GM12878 (cell line): ENCODE measurements around the gene HPCA. TPM values are rescaled to one million over a fixed set of nuclear protein-coding genes. Genes with fewer than 3 reads are reported as not detected.

ENCODE experiments used
- ATAC-seq: fragments of 200-7000 bp; cut with Tn5 transposase; 3 replicates; pipeline ENCODE4 v1.9.1; 2020; ENCODE audit warnings: mild to moderate bottlenecking, moderate library complexity
- BruUV-seq: library from RNA; stranded (reverse); fragments of 400-500 nt; replicated peaks from 2 replicates; lab custom pipeline; 2021; lab: Mats Ljungman, UMichigan
- CTCF ChIA-PET: fragments of 300-600 bp; sonication (Branson Sonifier 250); formaldehyde crosslinking; extraction: SDS; loops from one replicate; lab custom pipeline; 2021; ENCODE audit warnings: inconsistent platforms; lab: Yijun Ruan, JAX
- POLR2A ChIA-PET: fragments of 350-600 bp; formaldehyde crosslinking; extraction: SDS; loops from one replicate; lab custom pipeline; 2021; ENCODE audit warnings: inconsistent platforms; lab: Charles Lee
- RAD21 ChIA-PET: fragments of 300-600 bp; sonication (Branson Sonifier 250); formaldehyde crosslinking; loops from one replicate; lab custom pipeline; 2023; ENCODE audit warnings: antibody characterized with exemption; ENCODE audit not compliant: unreplicated experiment; lab: Charles Lee
- SMC1A ChIA-PET: fragments of 300-600 bp; sonication (Branson Sonifier 250); formaldehyde crosslinking; loops from one replicate; lab custom pipeline; 2023; ENCODE audit not compliant: unreplicated experiment, uncharacterized antibody; lab: Charles Lee
- DNase-seq: peaks from one replicate; pipeline ENCODE4 v3.0.0-alpha.2; 2011; ENCODE audit warnings: low read depth, low spot score
- FAIRE-seq: peaks from 3 replicates; lab custom pipeline; 2011; peaks lifted over from hg19 to GRCh38; lab: Jason Lieb, UNC
- H2AFZ ChIP-seq: 2 replicates; pipeline ENCODE4 v1.6.0; 2011; ENCODE audit warnings: low read depth, low read length, control low read depth; ENCODE audit not compliant: control insufficient read depth
- H3K27ac ChIP-seq: 2 replicates; pipeline ENCODE4 v1.5.1; 2011; ENCODE audit warnings: control low read depth; ENCODE audit not compliant: control insufficient read depth, insufficient read depth
- H3K27me3 ChIP-seq, 2 experiments: replicated peaks in 1 of 2; 2 replicates each; pipeline versions ENCODE4 v1.6.0 to v1.6.1; 2011; ENCODE audit warnings: low read length in 1 of 2; ENCODE audit not compliant: control insufficient read depth in 2 of 2, insufficient read depth in 2 of 2
- H3K36me3 ChIP-seq, 2 experiments: 2 replicates each; pipeline ENCODE4 v1.5.1; 2011; ENCODE audit warnings: low read length in 1 of 2; ENCODE audit not compliant: control insufficient read depth in 2 of 2, insufficient read depth in 2 of 2
- H3K4me1 ChIP-seq: 2 replicates; pipeline ENCODE4 v1.6.1; 2011; ENCODE audit warnings: mild to moderate bottlenecking, low read length, moderate library complexity, mixed read lengths; ENCODE audit not compliant: control insufficient read depth, insufficient read depth
- H3K4me2 ChIP-seq: 2 replicates; pipeline ENCODE4 v1.6.0; 2011; ENCODE audit warnings: control low read depth; ENCODE audit not compliant: control insufficient read depth, insufficient read depth
- H3K4me3 ChIP-seq: fragments of 200-600 bp; sonication (generic); 2 replicates; pipeline ENCODE4 v1.5.1; 2016
- H3K79me2 ChIP-seq: 2 replicates; pipeline ENCODE4 v1.6.0; 2011; ENCODE audit warnings: low read length; ENCODE audit not compliant: control insufficient read depth, insufficient read depth
- H3K9ac ChIP-seq: 2 replicates; pipeline ENCODE4 v1.8.0; 2011; ENCODE audit warnings: low read length, control low read depth, mixed read lengths; ENCODE audit not compliant: control insufficient read depth, insufficient read depth
- H3K9me3 ChIP-seq: replicated peaks from 3 replicates; pipeline ENCODE4 v1.5.1; 2011; ENCODE audit warnings: mild to moderate bottlenecking, low read length; ENCODE audit not compliant: control insufficient read depth, insufficient read depth
- H4K20me1 ChIP-seq: 2 replicates; pipeline ENCODE4 v1.6.0; 2011; ENCODE audit not compliant: control insufficient read depth, insufficient read depth
- CEBPB ChIP-seq, 2 experiments: fragments of 150-350 bp in 1 of 2; IDR thresholded peaks; 2 replicates each; pipeline ENCODE4 v1.6.1; 2012 to 2014; ENCODE audit warnings: low read depth in 2 of 2, low read length in 2 of 2, borderline replicate concordance in 1 of 2, inconsistent platforms in 1 of 2
- CREM ChIP-seq: IDR thresholded peaks from 2 replicates; pipeline ENCODE4 v1.6.1; 2014; ENCODE audit warnings: antibody characterized with exemption, low read depth
- FOXK2 ChIP-seq: fragments of 450-650 bp; IDR thresholded peaks from 2 replicates; pipeline ENCODE4 v1.6.1; 2017; ENCODE audit warnings: mild to moderate bottlenecking, moderate library complexity
- HCFC1 ChIP-seq: fragments of 150-350 bp; IDR thresholded peaks from 2 replicates; pipeline ENCODE4 v1.6.1; 2014; ENCODE audit warnings: low read length
- KLF5 ChIP-seq: fragments of 450-650 bp; IDR thresholded peaks from 2 replicates; pipeline ENCODE4 v1.6.1; 2014; ENCODE audit warnings: mild to moderate bottlenecking; ENCODE audit not compliant: partially characterized antibody
- NR2C1 ChIP-seq: fragments of 450-650 bp; IDR thresholded peaks from 2 replicates; pipeline ENCODE4 v1.6.1; 2017; ENCODE audit warnings: antibody characterized with exemption, mild to moderate bottlenecking, moderate library complexity
- RUNX3 ChIP-seq: IDR thresholded peaks from 2 replicates; pipeline ENCODE4 v1.6.1; 2012; ENCODE audit warnings: low read length, inconsistent platforms
- SMAD5 ChIP-seq: IDR thresholded peaks from 2 replicates; pipeline ENCODE4 v1.6.1; 2016; ENCODE audit warnings: antibody characterized with exemption, low read depth
- SREBF2 ChIP-seq: IDR thresholded peaks from 2 replicates; pipeline ENCODE4 v1.6.1; 2012; ENCODE audit warnings: mild to moderate bottlenecking, low read length
- STAT3 ChIP-seq: IDR thresholded peaks from 2 replicates; pipeline ENCODE4 v1.6.1; 2011; ENCODE audit warnings: low read depth, low read length, improper control_type of control experiment
- SUPT20H ChIP-seq: IDR thresholded peaks from 2 replicates; pipeline ENCODE4 v1.6.1; 2011; ENCODE audit warnings: low read depth, mild to moderate bottlenecking, low read length, moderate library complexity, borderline replicate concordance; ENCODE audit not compliant: control insufficient read depth
- TBL1XR1 ChIP-seq: IDR thresholded peaks from 2 replicates; pipeline ENCODE4 v1.6.1; 2012; ENCODE audit warnings: low read depth, low read length, improper control_type of control experiment
- WGBS: methylation state at CpG from one replicate; pipeline ENCODE4 v1.1.6; 2016; ENCODE audit warnings: low lambda C conversion rate; ENCODE audit not compliant: insufficient replicate concordance, insufficient coverage; ENCODE audit errors: missing lambda C conversion rate; 5-methylcytosine and 5-hydroxymethylcytosine counted together
- in situ Hi-C: fragments of 300-500 bp; cut with MboI; formaldehyde crosslinking; loops from 9 replicates; pipeline ENCODE4 v1.14.3; 2018; ENCODE audit warnings: mixed read lengths
- intact Hi-C: fragments of 100-400 bp; cut with micrococcal nuclease; formaldehyde crosslinking; loops from one replicate; pipeline ENCODE4 v1.14.2; 2022; ENCODE audit not compliant: unreplicated experiment
- polyA plus RNA-seq, 11 experiments: library from polyadenylated mRNA; depleted of rRNA in 4 of 11; unstranded in 6 of 11; stranded (reverse) in 5 of 11; fragments of >200 nt; fragmentation: Nextera tagmentation in 4 of 11; fragmentation: Illumina TruSeq in 1 of 11; extraction: Ambion mirVana in 4 of 11; extraction: Trizol in 1 of 11; gene quantifications; 1 replicate in 1 of 11; 2 replicates in 10 of 11; pipeline versions ENCODE4 v1.2.1 to v1.2.3, GENCODE V29; 2011 to 2016; ENCODE audit warnings: inconsistent platforms in 2 of 11, missing spikeins in 2 of 11, low read depth in 1 of 11
- total RNA-seq, 4 experiments: library from RNA; depleted of rRNA in 3 of 4; stranded (reverse); fragments of >200 nt in 3 of 4; fragmentation: Illumina TruSeq in 1 of 4; extraction: Trizol in 1 of 4; gene quantifications; 2 replicates each; pipeline versions ENCODE4 v1.2.1 to v1.2.3, GENCODE V29; 2013 to 2021
- TF ChIP-seq, protein P1 (sequence below): fragments of 150-350 bp; IDR thresholded peaks from 2 replicates; pipeline ENCODE4 v1.6.1; 2016; ENCODE audit warnings: low read depth, low read length
- TF ChIP-seq, protein P2 (sequence below): IDR thresholded peaks from 2 replicates; pipeline ENCODE4 v1.6.1; 2011; ENCODE audit warnings: mild to moderate bottlenecking, low read depth, low read length, moderate library complexity; ENCODE audit not compliant: insufficient replicate concordance
- TF ChIP-seq, protein P3 (sequence below): IDR thresholded peaks from 2 replicates; pipeline ENCODE4 v1.6.1; 2011; ENCODE audit warnings: borderline replicate concordance, low read depth, mild to moderate bottlenecking, moderate library complexity, mixed read lengths, low read length; ENCODE audit not compliant: insufficient read depth; ENCODE audit errors: extremely low read length

HPCA gene
- total and polyA plus RNA-seq, 10 of the 15 experiments (the other 5 are each of a cell fraction or from before 2014, with no cell fraction given): 0.11 TPM; not detected in 9

DNA sequence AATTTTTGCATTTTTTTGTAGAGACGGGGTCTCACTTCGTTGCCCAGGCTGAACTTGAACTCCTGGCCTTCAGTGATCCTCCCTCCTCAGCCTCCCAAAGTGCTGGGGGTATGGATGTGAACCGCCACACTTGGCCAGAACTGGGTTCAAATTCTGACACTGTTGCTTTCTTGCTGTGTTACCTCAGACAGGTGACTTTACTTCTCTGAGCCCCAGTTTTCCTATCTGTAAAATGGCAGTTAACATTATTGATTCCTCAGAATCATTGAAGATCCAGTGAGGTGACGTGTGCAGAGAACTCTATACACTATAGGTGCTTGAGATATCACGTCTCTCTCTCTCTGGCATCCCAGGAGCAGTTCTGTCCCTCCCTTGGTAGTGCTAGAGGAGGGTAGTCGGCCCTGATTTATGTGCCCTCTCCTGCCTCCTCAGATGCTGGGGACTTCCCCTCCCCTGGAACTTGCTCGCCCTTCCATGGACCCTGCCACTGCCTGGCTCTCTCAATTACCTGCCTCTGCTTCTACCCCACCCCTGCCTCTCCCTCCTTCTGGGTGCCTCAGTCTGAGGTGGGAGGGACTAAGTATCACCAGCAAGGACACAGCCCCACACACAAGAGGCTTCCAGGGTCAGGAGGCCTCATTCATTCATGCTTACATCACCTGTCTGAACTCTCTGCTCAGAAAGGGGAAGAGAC lies 2.8 kb upstream of the HPCA start (continued):
- TF ChIP-seq SUPT20H: no peak

DNA sequence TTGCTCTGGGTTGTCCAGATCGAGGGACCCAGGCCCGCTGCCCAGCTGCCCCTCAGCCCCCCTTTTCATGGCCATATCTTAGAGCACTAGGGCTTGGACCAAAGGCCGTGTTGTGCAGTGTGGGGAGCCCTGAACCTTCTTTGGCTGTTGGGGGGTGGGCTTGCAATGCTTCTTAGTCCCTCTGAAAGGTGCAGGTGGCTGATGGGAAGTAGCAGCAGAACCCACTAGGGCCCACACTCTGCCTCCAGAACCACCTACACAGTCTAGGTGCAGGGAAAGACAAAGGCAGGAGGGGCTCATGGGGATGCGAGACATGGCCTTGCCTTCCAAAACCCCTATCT lies 2.3 kb upstream of the HPCA start:
- no peak overlapping the region for H3K27ac ChIP-seq
- TF ChIP-seq SMAD5 (no peak), NR2C1 (no peak), HCFC1 (no peak), FOXK2 (no peak), RUNX3 (no peak), CEBPB (IDR thresholded peaks at IDR 0.05; ENCODE audit: borderline replicate concordance in 1 of 2, low read depth in 2 of 2, low read length in 2 of 2) (no peak), CREM (no peak), SREBF2 (no peak), STAT3 (no peak), KLF5 (no peak), TBL1XR1 (no peak)
- TF ChIP-seq, protein P1, sequence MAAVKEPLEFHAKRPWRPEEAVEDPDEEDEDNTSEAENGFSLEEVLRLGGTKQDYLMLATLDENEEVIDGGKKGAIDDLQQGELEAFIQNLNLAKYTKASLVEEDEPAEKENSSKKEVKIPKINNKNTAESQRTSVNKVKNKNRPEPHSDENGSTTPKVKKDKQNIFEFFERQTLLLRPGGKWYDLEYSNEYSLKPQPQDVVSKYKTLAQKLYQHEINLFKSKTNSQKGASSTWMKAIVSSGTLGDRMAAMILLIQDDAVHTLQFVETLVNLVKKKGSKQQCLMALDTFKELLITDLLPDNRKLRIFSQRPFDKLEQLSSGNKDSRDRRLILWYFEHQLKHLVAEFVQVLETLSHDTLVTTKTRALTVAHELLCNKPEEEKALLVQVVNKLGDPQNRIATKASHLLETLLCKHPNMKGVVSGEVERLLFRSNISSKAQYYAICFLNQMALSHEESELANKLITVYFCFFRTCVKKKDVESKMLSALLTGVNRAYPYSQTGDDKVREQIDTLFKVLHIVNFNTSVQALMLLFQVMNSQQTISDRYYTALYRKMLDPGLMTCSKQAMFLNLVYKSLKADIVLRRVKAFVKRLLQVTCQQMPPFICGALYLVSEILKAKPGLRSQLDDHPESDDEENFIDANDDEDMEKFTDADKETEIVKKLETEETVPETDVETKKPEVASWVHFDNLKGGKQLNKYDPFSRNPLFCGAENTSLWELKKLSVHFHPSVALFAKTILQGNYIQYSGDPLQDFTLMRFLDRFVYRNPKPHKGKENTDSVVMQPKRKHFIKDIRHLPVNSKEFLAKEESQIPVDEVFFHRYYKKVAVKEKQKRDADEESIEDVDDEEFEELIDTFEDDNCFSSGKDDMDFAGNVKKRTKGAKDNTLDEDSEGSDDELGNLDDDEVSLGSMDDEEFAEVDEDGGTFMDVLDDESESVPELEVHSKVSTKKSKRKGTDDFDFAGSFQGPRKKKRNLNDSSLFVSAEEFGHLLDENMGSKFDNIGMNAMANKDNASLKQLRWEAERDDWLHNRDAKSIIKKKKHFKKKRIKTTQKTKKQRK: no peak
- TF ChIP-seq, protein P2, sequence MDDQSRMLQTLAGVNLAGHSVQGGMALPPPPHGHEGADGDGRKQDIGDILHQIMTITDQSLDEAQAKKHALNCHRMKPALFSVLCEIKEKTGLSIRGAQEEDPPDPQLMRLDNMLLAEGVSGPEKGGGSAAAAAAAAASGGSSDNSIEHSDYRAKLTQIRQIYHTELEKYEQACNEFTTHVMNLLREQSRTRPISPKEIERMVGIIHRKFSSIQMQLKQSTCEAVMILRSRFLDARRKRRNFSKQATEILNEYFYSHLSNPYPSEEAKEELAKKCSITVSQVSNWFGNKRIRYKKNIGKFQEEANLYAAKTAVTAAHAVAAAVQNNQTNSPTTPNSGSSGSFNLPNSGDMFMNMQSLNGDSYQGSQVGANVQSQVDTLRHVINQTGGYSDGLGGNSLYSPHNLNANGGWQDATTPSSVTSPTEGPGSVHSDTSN: no peak
- TF ChIP-seq, protein P3, sequence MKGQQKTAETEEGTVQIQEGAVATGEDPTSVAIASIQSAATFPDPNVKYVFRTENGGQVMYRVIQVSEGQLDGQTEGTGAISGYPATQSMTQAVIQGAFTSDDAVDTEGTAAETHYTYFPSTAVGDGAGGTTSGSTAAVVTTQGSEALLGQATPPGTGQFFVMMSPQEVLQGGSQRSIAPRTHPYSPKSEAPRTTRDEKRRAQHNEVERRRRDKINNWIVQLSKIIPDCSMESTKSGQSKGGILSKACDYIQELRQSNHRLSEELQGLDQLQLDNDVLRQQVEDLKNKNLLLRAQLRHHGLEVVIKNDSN: no peak

More for the DNA sequence above, 2.3 kb upstream of the HPCA start:
- Histone ChIP-seq H3K9me3 (no peaks in the 10 kb centered on the region), H2AFZ (no peak overlapping the region), H3K4me1 (no peaks in the 10 kb centered on the region), H3K27me3 (peaks cover 3 to 6% of the 10 kb centered on the region in 2 experiments; a peak in 3 of 4 replicates), H3K4me2 (no peak overlapping the region), H3K4me3 (no peak overlapping the region), H4K20me1 (no peaks in the 10 kb centered on the region), H3K36me3 (no peaks in the 10 kb centered on the region), H3K79me2 (no peaks in the 10 kb centered on the region), H3K9ac (no peak overlapping the region)
- SMC1A ChIA-PET: no interaction called here
- no peak for DNase-seq
- 20% methylated on average over 4 of the region's 4 CpGs for WGBS
- RAD21 ChIA-PET: no interaction called here
- no peak for ATAC-seq
- CTCF ChIA-PET: no interaction called here
- no TSS peak for BruUV-seq
- intact Hi-C loops: no loop called here
- POLR2A ChIA-PET: no interaction called here
- in situ Hi-C loops: no loop called here
- no peak for FAIRE-seq
